AG04450 (cell line): Measurements from ENCODE around the gene PGC. TPM values are rescaled to one million over a fixed set of nuclear protein-coding genes. Genes with fewer than 3 reads are reported as not detected.
"Not testable (repeated sequence)": the region's sequence is repeated elsewhere in the genome, so short reads cannot be mapped to it uniquely, and the experiment has no call there.

Source experiments
- CTCF ChIA-PET: fragments of 300-600, 350-600 bp; formaldehyde crosslinking; extraction: SDS; loops from one replicate; lab custom pipeline; 2022; ENCODE audit warnings: antibody characterized with exemption, inconsistent platforms; lab: Charles Lee
- POLR2A ChIA-PET: fragments of 350-600 bp; formaldehyde crosslinking; extraction: SDS; loops from one replicate; lab custom pipeline; 2021; ENCODE audit warnings: antibody characterized with exemption, inconsistent platforms; lab: Yijun Ruan, JAX
- DNase-seq: peaks from one replicate; pipeline ENCODE4 v3.0.0-alpha.2; 2011; ENCODE audit warnings: low read depth, low spot score
- H3K27ac ChIP-seq: one replicate; pipeline ENCODE4 v1.5.1; 2012; ENCODE audit warnings: low read depth, low read length, control low read depth
- H3K27me3 ChIP-seq: one replicate; pipeline ENCODE4 v1.6.0; 2012; ENCODE audit warnings: low read length; ENCODE audit not compliant: control insufficient read depth, insufficient read depth
- H3K4me3 ChIP-seq: 2 replicates; pipeline ENCODE4 v1.5.1; 2011; ENCODE audit warnings: mild to moderate bottlenecking, low read depth, low read length, control low read depth
- H3K9me3 ChIP-seq: 2 replicates; pipeline ENCODE4 v1.5.1; 2012; ENCODE audit warnings: low read length; ENCODE audit not compliant: control insufficient read depth, insufficient read depth
- polyA plus RNA-seq: library from polyadenylated mRNA; depleted of rRNA; stranded (reverse); fragments of >200 nt; gene quantifications from 2 replicates; pipeline ENCODE4 v1.2.3, GENCODE V29; 2011
- TF ChIP-seq, protein P1 (sequence below): IDR thresholded peaks from 2 replicates; pipeline ENCODE4 v1.5.1; 2011; ENCODE audit warnings: low read depth, low read length, control low read depth, inconsistent platforms

PGC gene
- polyA plus RNA-seq, 1 experiment, result not detected

DNA sequence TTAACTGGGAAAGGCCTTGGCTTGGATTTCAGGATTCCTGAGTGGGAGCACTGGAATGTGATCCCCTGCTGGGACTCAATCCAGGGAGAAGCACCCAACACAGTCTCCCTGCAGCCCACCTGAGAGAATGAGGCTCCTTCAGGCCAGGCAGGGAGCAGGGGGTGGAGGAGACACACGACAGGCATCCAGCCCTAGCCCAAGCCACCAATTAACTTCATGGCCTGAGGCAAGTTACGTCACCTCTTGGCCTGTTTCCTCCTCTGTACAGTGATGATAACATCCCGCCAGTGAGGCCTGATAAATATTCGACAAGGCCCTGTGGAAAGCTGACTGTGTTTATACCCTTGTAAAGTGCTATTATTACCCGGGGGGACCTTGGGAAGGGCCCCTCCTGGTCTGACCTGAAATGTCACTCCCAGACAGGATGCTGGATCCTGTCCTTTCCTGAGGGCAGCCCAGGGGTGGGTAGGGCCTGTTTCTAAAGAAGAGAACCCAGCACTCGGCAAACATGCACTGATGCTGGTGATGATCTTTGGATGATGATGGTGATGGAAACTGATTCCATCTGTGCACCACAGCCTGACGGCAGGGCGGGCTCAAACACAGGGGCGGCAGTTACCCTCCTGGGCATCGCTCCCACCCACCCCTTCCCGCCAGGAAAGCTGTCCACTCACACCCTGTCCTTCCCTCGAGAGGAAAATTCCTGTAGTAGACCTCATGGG lies 20.1 kb upstream of the PGC start:
- DNase-seq, result peak; percentile 55
- Histone ChIP-seq H3K27me3 (peaks cover 4% of the 10 kb centered on the region), H3K4me3 (no peak overlapping the region), H3K27ac (peak overlapping the region; percentile 75), H3K9me3 (no peaks in the 10 kb centered on the region; the same call in 1 of the 2 replicates)
- ChIA-PET CTCF (interaction anchor here (1.2 to 2.3 kb wide), 3 partner anchors 8 to 20 kb away, joined by 3 to 15 read pairs (median 6); partner anchors contain the start of gene TOMM6), POLR2A (no interaction called here)
- TF ChIP-seq, protein P1, sequence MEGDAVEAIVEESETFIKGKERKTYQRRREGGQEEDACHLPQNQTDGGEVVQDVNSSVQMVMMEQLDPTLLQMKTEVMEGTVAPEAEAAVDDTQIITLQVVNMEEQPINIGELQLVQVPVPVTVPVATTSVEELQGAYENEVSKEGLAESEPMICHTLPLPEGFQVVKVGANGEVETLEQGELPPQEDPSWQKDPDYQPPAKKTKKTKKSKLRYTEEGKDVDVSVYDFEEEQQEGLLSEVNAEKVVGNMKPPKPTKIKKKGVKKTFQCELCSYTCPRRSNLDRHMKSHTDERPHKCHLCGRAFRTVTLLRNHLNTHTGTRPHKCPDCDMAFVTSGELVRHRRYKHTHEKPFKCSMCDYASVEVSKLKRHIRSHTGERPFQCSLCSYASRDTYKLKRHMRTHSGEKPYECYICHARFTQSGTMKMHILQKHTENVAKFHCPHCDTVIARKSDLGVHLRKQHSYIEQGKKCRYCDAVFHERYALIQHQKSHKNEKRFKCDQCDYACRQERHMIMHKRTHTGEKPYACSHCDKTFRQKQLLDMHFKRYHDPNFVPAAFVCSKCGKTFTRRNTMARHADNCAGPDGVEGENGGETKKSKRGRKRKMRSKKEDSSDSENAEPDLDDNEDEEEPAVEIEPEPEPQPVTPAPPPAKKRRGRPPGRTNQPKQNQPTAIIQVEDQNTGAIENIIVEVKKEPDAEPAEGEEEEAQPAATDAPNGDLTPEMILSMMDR, result no peak

- DNase-seq, H3K27ac ChIP-seq, H3K27me3 ChIP-seq, H3K9me3 ChIP-seq, H3K4me3 ChIP-seq, POLR2A ChIA-PET: not testable (repeated sequence)
- CTCF ChIA-PET, result interaction anchor here (1.2 kb wide), 1 partner anchor 9 kb away, joined by 3 read pairs; no protein-coding TSS in a partner anchor
These were observed 19.0 kb upstream of the PGC start for GRCh38 chr6:41766043-41766664.

DNA sequence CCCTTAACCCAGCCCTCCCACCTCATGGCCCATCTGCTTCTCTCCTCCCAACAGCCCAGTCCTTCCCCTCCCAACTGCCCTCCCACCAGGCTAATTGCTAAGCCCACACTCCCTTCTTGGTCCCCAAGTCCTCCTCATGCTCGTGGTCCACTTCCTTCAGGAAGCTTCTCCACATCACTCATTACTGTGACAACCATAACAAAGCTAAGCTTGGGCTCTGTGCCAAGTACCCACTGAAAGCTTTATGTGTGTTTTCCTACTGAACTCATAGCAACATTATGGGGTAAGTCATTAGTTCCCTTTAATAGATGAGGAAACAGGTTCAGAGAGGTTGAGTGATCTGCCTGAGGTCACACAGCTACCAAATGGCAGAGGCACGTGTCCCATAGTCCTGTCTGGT lies 16.3 kb upstream of the PGC start:
- Histone ChIP-seq H3K9me3 (no peaks in the 10 kb centered on the region), H3K27me3 (peaks cover 9% of the 10 kb centered on the region), H3K4me3 (no peak overlapping the region), H3K27ac (no peak overlapping the region)
- TF ChIP-seq, protein P1, result no peak
- DNase-seq, result no peak
- ChIA-PET CTCF (interaction anchor here (0.7 to 2.8 kb wide), 3 partner anchors 13 to 281 kb away, joined by 3 to 10 read pairs (median 5); no protein-coding TSS in a partner anchor), POLR2A (no interaction called here)

GRCh38 chr6:41759905-41760579 lies 12.8 kb upstream of the PGC start:
- ChIA-PET POLR2A (no interaction called here), CTCF (interaction anchor here (0.9 kb wide), 1 partner anchor 54 kb away, joined by 3 read pairs; no protein-coding TSS in a partner anchor)
- no peak overlapping the region for H3K27ac ChIP-seq
- no peak overlapping the region for H3K4me3 ChIP-seq
- H3K9me3 ChIP-seq, result no peaks in the 10 kb centered on the region
- DNase-seq, result no peak
- H3K27me3 ChIP-seq, result peaks cover 20% of the 10 kb centered on the region
- TF ChIP-seq, protein P1, result no peak

GRCh38 chr6:41759106-41759904 lies 12.1 kb upstream of the PGC start:
- CTCF ChIA-PET, result interaction anchor here (0.9 kb wide), 1 partner anchor 53 kb away, joined by 3 read pairs; no protein-coding TSS in a partner anchor
- H3K9me3 ChIP-seq, result no peaks in the 10 kb centered on the region
- H3K4me3 ChIP-seq, result no peak overlapping the region
- DNase-seq, result no peak
- H3K27me3 ChIP-seq, result peaks cover 20% of the 10 kb centered on the region
- POLR2A ChIA-PET, result no interaction called here
- no peak overlapping the region for H3K27ac ChIP-seq
- TF ChIP-seq, protein P1, result no peak
